Left renal pelvis (tissue), 4 donors: Measurements from ENCODE around the gene COX4I1. TPM values are rescaled to one million over a fixed set of nuclear protein-coding genes. Genes with fewer than 3 reads are reported as not detected.

Experiments
- DNase-seq, 4 donors: peaks; one replicate each; pipeline ENCODE4 v3.0.0-alpha.2; 2013; ENCODE audit warnings: low read depth in 4 of 4, low spot score in 3 of 4
- polyA plus RNA-seq, 4 donors: library from polyadenylated mRNA; unstranded; fragments of 120-200 nt; gene quantifications; one replicate each; pipeline ENCODE4 v1.2.1, GENCODE V29; 2013; ENCODE audit not compliant: insufficient read length in 4 of 4

The COX4I1 gene
- polyA plus RNA-seq, 4 donors, result 251 to 392 (median 358) TPM

- no peak for DNase-seq
These were observed 33.7 kb upstream of the COX4I1 start for GRCh38 chr16:85765767-85766166.

- no peak for DNase-seq
These were observed 32.0 kb upstream of the COX4I1 start for GRCh38 chr16:85767531-85767930.

GRCh38 chr16:85768199-85768598 is 31.3 kb upstream of the COX4I1 start:
- DNase-seq, result no peak

- no peak for DNase-seq
These were observed 28.8 kb upstream of the COX4I1 start for GRCh38 chr16:85770741-85771140.

GRCh38 chr16:85773044-85773443 is 26.5 kb upstream of the COX4I1 start:
- no peak for DNase-seq

- DNase-seq, result no peak
These were observed 25.4 kb upstream of the COX4I1 start for GRCh38 chr16:85774136-85774535.

- DNase-seq, result no peak
These were observed 24.7 kb upstream of the COX4I1 start for GRCh38 chr16:85774811-85775210.

DNA sequence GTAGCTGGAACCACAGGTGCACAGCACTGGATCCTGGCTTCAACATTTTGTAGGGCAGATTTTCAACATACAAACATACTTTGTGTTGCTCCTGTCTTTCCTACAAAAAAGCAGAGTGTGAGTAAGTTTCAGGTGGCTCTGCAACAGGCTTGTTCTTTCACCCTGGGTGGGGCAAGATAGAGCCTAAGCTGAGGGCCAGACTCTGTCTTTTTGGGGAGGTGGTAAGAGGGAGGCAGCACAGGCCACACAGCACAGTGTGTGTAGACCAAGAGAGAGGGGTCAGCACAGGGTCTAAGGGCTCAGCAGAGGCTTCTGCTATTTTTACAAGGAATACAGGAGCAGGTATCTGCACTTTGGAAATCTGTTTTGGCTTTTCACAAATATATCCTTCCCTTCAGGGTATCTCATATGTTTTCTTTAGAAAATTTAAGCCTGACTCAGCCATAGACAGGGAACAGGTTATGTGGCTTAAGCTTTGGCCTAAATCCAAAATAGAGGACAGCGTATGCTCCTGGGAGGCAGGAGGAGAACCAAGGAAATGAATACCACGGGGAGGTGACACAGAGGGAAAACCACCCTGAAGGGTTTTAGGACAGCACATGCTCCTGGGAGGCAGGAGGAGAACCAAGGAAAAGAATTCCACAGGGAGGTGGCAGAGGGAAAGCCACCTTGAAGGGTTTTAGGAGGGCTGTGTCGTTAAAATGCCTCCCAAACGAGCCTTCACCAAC is 21.7 kb upstream of the COX4I1 start:
- no peak for DNase-seq

- DNase-seq, result no peak
These were observed 20.6 kb upstream of the COX4I1 start for GRCh38 chr16:85778873-85779272.

GRCh38 chr16:85780281-85780680 is 19.2 kb upstream of the COX4I1 start:
- no peak for DNase-seq

DNA sequence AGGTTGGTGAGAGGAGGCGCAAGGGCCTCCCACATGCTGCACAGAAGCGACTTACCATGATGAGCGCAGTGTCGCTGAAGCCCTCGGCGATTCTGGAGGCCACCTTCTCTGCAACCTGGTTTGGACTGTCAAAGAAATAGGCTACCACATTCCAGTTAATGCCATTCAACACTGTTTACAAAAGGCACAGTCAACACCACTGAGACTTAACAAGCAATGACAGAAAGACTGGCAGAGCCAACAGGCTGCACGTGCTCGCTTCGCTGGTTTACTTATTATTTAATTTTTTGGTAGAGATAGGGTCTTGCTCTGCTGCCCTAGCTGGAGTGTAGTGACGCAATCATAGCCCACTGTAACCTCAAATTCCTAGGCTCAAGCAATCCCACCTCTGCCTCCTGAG is 18.3 kb upstream of the COX4I1 start:
- no peak for DNase-seq

- DNase-seq, result no peak
These were observed 17.7 kb upstream of the COX4I1 start for GRCh38 chr16:85781695-85782370.

DNA sequence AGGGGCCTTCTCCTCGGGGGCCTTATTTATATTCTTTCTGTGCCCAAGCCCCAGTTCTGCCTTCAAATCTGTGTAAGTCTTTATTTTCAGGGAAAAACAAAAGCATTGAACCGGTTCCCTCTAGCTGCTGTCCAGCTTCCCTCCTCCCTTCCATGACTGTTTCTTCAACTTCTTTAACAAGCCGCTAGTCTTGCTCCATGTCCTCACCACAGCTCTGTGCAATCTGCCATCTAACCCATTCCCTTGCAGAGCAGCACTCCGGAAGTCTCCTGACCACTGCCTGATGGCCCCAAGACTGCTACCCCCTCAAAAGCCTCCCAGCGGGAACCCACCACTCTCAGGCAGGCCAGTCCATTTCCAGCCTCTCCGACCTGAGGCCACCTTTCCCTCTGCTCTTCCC is 17.0 kb upstream of the COX4I1 start:
- no peak for DNase-seq

DNA sequence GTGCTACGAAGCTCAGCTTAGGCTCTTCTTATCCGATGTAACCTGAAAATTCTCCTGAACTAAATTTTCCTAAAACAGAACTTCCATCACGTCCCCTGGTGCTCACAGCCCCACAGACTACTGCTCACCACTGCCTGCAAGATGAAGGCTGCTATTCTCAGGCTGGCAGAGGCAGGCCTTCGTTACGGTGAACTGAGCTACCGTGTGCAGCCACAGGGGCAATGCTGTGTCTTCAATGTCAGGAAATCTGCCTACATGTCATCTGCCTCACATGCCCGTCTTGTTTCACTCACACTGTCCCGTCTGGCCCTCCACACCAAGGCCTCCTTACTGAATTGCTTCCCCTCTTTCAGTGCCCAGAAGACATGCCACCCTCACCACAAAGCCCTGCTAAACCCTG is 16.1 kb upstream of the COX4I1 start:
- DNase-seq, result no peak

GRCh38 chr16:85784813-85785212 is 14.7 kb upstream of the COX4I1 start:
- no peak for DNase-seq

DNA sequence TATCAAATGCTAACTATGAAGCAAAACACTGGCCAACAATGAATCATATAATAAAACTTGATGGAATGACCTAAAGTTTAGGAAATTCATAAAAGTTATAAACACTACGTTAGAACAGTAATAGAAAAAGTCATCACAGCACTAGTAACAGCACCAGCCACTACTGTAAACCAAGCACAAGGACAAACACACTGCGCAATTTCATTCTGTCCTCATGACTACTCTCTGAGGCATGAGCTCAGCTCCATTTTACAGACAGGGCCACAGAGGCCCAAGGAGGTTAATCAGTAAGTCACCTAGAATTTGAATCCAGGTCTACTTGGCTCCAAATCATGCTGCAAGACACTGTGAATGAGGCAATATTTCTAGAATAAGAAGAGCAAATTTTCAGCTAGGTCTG is 13.6 kb upstream of the COX4I1 start:
- no peak for DNase-seq

GRCh38 chr16:85788819-85789218 is 10.7 kb upstream of the COX4I1 start:
- DNase-seq, result no peak

DNA sequence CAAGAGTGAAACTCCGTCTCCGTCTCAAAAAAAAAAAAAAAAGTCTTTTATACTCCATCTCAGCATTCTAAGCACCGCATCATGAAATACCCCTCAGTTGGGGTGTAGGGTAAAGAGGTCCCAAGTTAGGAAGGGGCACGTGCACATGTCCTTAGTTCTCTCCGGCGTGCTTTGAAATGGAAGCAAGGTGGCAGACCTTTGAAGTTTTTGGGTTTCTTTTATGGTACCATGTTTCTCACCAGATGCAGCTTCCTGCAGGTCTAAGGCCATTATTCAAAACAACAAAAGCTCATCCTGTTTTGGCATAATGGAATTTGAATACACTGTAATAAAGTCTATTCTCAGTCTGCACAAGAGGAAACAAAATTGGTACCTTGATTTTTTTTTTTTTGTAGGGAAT is 9.7 kb upstream of the COX4I1 start:
- DNase-seq, result no peak

GRCh38 chr16:85793662-85794298 is 5.7 kb upstream of the COX4I1 start:
- DNase-seq, result no peak

DNA sequence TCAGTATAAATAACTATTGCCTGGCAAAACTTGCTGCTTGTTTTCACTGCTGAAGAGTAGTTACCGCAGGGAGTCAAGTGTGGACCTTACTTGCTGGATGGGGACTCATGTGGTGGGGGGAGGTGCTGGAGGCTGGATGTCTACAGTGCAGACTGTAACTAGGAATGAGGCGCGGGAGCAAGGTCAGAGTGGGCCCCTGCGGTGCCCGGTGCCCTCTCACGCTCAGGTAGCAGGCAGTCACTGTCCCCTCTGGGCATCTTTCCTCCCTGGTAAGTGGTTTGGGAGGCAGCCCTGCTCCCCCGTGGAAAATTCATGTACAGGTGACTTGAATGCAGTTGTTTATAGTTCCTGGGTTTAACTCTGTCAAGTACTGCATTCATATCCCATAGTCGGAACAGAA is 4.8 kb upstream of the COX4I1 start:
- DNase-seq, result no peak

DNA sequence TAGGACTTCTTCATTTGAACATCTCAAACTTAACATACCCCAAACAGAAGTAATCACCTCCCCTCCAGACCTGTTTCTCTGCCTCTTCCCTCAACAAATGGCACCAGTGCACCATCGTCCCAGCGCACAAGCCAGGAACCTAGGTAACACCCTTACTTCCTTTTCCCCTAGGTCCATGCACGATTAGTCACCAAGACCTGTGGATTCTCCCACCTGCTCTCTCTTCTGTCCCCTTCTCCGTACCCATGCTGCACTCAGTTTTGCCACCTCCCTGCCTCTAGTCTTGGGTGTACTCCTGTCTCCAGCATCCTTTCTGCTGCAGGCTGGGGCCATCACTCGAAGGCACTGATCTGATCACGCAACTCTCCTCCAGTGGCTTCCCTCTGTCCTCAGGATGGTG is 3.3 kb upstream of the COX4I1 start:
- no peak for DNase-seq

DNA sequence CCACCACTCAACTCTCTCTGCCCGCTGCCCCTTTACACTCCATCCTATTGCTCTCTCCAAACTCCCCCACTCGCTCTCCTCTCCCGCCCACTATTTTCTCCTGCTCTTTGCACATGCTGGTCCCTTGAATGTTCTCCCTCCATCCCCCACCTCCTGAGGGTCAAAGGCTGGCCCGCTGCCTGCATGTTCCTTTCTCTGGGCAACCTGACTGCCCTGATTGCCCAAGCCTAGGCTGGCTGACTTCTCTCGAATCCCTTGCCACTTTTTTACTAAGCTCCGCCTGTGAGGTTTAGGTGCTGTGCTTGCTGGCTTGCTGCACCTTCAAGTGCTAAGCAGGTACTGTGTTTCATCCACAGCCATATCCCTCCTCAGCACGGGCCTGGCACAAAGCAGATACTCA is 2.9 kb upstream of the COX4I1 start:
- no peak for DNase-seq
